NB4 (cell line): ENCODE measurements around the gene TXNDC9.

Experiments
- CTCF ChIP-seq: IDR thresholded peaks from one replicate; pipeline ENCODE4 v1.5.1; 2012; ENCODE audit warnings: low read depth, low read length
- MYC ChIP-seq: IDR thresholded peaks from 2 replicates; pipeline ENCODE4 v1.6.1; 2011; ENCODE audit warnings: low read depth, low read length
- POLR2A ChIP-seq: IDR thresholded peaks from 2 replicates; pipeline ENCODE4 v1.6.1; 2011; ENCODE audit warnings: mild to moderate bottlenecking; ENCODE audit not compliant: insufficient read length; ENCODE audit errors: extremely low read depth

DNA sequence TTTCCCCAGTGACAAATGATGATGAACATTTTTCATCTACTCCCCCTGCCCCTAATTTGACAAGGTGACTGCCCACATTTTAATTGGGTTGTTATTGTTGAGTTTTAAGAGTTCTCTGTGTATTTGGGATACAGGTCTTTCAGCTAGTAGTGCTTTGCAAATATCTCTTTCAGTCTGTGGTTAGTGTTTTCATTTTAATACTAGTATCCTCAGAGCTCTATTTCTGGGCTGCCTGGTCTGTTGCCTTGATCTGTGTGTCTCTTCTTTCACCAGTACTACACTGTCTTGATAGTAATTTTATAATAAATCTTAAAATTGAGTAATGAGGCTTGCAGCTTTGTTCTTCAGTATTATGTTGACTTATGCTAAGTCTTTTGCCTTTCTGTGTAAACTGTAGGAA lies 20.7 kb upstream of the TXNDC9 start:
- TF ChIP-seq CTCF (no peak), MYC (no peak), POLR2A (no peak)
